Esophagus squamous epithelium (tissue), 4 donors: ENCODE measurements around the gene ORC1.

ENCODE experiments used
- CTCF ChIP-seq, 6 experiments: fragments of 450-650 bp in 4 of 6; fragments of 200-600 bp in 2 of 6; sonication (generic) in 2 of 6; IDR thresholded peaks; one replicate each; pipeline ENCODE4 v1.5.1; 2016 to 2019; ENCODE audit warnings: antibody characterized with exemption in 6 of 6, mild to moderate bottlenecking in 4 of 6, moderate library complexity in 4 of 6
- POLR2A ChIP-seq, 4 donors: fragments of 450-650 bp; IDR thresholded peaks; one replicate each; pipeline ENCODE4 v1.6.1; 2017; ENCODE audit warnings: antibody characterized with exemption in 4 of 4, mild to moderate bottlenecking in 4 of 4, moderate library complexity in 3 of 4

- no peak for TF ChIP-seq CTCF (IDR thresholded peaks at IDR 0.05)
- TF ChIP-seq POLR2A (IDR thresholded peaks at IDR 0.05), result no peak
Measured at GRCh38 chr1:52325786-52326185, 78.4 kb downstream of the ORC1 start.
